Type B pancreatic cell (in vitro differentiated cells): ENCODE results near the gene HOMER1. TPM values are rescaled to one million over a fixed set of nuclear protein-coding genes. Genes with fewer than 3 reads are reported as not detected.

ENCODE experiments used
- DNase-seq: peaks from one replicate; pipeline ENCODE4 v3.0.0; 2021; ENCODE audit warnings: mixed read lengths; ENCODE audit not compliant: unreplicated experiment; ENCODE audit errors: extremely low spot score
- H3K27ac Mint-ChIP-seq: 2 replicates; pipeline ENCODE4 v1.8.0; 2021; ENCODE audit warnings: mild to moderate bottlenecking, mixed read lengths
- H3K27me3 Mint-ChIP-seq: 2 replicates; pipeline ENCODE4 v1.8.0; 2021; ENCODE audit warnings: mixed read lengths
- H3K36me3 Mint-ChIP-seq: 2 replicates; pipeline ENCODE4 v1.8.0; 2021; ENCODE audit warnings: mixed read lengths
- H3K4me1 Mint-ChIP-seq: one replicate; pipeline ENCODE4 v1.8.0; 2021; ENCODE audit warnings: mixed read lengths; ENCODE audit not compliant: unreplicated experiment
- H3K4me3 Mint-ChIP-seq: 2 replicates; pipeline ENCODE4 v1.8.0; 2021; ENCODE audit warnings: mild to moderate bottlenecking, mixed read lengths
- H3K9me3 Mint-ChIP-seq: 2 replicates; pipeline ENCODE4 v1.8.0; 2021; ENCODE audit warnings: mixed read lengths
- CTCF ChIP-seq: fragments of 200-600 bp; sonication (generic); conservative IDR thresholded peaks from 2 replicates; pipeline ENCODE4 v1.5.0; 2021; ENCODE audit warnings: antibody characterized with exemption, mild to moderate bottlenecking
- total RNA-seq: library from RNA; stranded (reverse); gene quantifications from 2 replicates; pipeline ENCODE4 v1.2.1, GENCODE V29; 2021; ENCODE audit warnings: low replicate concordance

Gene HOMER1
- total RNA-seq, 1 donor from 2014 or later: 20.0 TPM

GRCh38 chr5:79512049-79512448 is 1.9 kb downstream of the HOMER1 start:
- DNase-seq: no peak
- H3K4me1 Mint-ChIP-seq: peaks cover 42% of the 10 kb centered on the region
- no peak for TF ChIP-seq CTCF
- peak overlapping the region; percentile 95 for H3K27ac Mint-ChIP-seq
- H3K4me3 Mint-ChIP-seq: peak overlapping the region; percentile 98
- H3K27me3 Mint-ChIP-seq: peaks cover 2% of the 10 kb centered on the region
- H3K9me3 Mint-ChIP-seq: no peaks in the 10 kb centered on the region
- H3K36me3 Mint-ChIP-seq: no peaks in the 10 kb centered on the region

DNA sequence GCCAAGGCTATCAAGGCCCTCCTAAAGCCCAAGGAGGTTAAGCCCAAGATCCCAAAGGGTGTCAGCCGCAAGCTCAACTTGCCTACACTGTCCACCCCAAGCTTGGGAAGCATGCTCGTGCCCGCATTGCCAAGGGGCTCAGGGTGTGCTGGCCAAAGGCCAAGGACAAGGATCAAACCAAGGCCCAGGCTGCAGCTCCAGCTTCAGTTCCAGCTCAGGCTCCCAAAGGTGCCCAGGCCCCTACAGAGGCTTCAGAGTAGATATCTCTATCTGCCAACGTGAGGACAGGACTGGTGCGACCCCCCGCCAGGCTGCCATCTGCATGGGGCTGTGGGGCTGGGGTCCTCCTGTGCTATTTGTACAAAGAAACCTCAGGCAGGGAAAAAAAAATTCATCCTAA is 3.3 kb downstream of the HOMER1 start:
- Mint-ChIP-seq H3K27me3 (peaks cover 2% of the 10 kb centered on the region), H3K36me3 (no peaks in the 10 kb centered on the region), H3K27ac (no peak overlapping the region), H3K4me3 (peak overlapping the region; percentile 98), H3K4me1 (peaks cover 39% of the 10 kb centered on the region), H3K9me3 (no peaks in the 10 kb centered on the region)
- DNase-seq: no peak
- TF ChIP-seq CTCF: no peak

- DNase-seq: no peak
- Mint-ChIP-seq H3K4me1 (peaks cover 41% of the 10 kb centered on the region), H3K27ac (no peak overlapping the region), H3K36me3 (no peaks in the 10 kb centered on the region), H3K4me3 (peak overlapping the region; percentile 51), H3K27me3 (peaks cover 2% of the 10 kb centered on the region), H3K9me3 (no peaks in the 10 kb centered on the region)
- no peak for TF ChIP-seq CTCF
Observed at GRCh38 chr5:79509244-79509885, 4.6 kb downstream of the HOMER1 start.

DNA sequence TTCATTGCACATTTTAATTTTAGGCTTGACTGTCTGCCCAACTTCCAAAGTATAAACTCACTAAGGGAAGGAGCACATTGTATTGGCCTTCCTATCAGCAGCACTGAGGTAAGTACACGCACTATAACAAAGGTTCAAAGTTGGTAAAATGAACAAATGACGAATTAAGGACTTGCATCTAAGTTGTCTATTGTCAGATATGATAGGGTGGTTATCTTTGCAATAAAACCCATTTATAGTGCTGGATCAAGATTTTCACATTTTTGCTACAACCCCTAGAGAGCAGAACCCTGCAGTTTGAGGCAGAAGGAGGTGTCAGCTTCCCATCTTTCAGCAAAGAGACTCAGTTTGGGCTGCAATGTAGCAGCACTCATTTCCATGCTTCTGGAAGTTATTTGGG is 5.1 kb downstream of the HOMER1 start:
- no peak for TF ChIP-seq CTCF
- peaks cover 2% of the 10 kb centered on the region for H3K27me3 Mint-ChIP-seq
- H3K36me3 Mint-ChIP-seq: no peaks in the 10 kb centered on the region
- H3K27ac Mint-ChIP-seq: no peak overlapping the region
- H3K4me1 Mint-ChIP-seq: peaks cover 47% of the 10 kb centered on the region
- H3K4me3 Mint-ChIP-seq: peak overlapping the region; percentile 2
- DNase-seq: no peak
- H3K9me3 Mint-ChIP-seq: no peaks in the 10 kb centered on the region

DNA sequence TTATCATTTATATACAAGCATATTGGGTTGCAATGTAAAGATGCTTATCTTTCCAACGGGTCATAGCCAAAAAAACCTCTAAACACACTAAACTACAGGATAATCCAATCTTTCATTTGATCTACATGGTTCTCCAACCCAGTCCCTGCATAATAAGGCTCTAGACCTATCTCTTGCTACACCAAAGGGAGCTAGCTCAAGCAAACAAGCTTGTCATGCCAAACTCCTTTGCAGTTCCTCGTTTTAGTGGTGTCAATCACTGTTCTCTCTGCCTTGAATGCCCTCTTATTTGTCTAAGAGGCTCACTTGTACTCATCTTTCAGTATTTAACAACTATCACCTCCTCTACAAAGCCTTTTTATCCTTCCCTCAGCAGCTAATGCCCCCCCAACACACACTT is 5.6 kb downstream of the HOMER1 start:
- TF ChIP-seq CTCF: no peak
- no peak for DNase-seq
- Mint-ChIP-seq H3K27me3 (peaks cover 2% of the 10 kb centered on the region), H3K9me3 (no peaks in the 10 kb centered on the region), H3K36me3 (no peaks in the 10 kb centered on the region), H3K4me1 (peaks cover 48% of the 10 kb centered on the region), H3K27ac (no peak overlapping the region), H3K4me3 (peak overlapping the region; percentile 2)
